ENCODE measurements around the gene ZNF385B. TPM values are rescaled to one million over a fixed set of nuclear protein-coding genes. Genes with fewer than 3 reads are reported as not detected.

The ZNF385B gene
- polyA plus RNA-seq, 1 of the 3 experiments (the other 2 are of a cell fraction), result 0.16 TPM

DNA sequence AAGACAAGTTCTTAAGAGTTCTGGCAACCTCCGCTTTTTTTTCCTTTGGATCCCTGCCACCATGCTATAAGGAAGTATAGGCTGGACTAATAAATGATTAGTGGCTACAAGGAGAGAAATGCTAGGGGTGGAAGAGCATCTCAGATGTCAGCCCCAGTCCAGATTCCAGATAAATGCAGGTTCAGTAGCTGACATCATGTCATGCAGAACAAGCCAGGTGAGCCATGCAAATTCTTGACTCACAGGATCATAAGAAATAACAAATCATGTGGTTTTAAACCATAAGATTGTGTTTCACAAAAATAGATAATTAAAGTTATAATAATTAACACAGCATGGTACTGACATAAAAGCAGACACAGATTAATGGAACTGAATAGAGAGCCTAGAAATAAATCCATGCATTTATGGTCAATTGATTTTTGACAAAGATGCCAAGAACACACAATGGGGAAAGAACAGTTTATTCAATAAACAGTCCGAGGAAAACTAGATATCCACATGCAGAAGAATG lies 443.9 kb downstream of the ZNF385B start:
- no peak overlapping the region for H3K4me2 ChIP-seq
- H3F3A ChIP-seq (replicated peaks; ENCODE audit: insufficient read depth), result no peaks in the 10 kb centered on the region
- H3K9ac ChIP-seq, result no peak overlapping the region
- H3K4me3 ChIP-seq (ENCODE audit: low read depth in 2 of 2, low read length in 1 of 2), result no peak overlapping the region
- H3K79me2 ChIP-seq (ENCODE audit: insufficient read depth), result no peaks in the 10 kb centered on the region
- no peaks in the 10 kb centered on the region for H3K9me3 ChIP-seq
- no peaks in the 10 kb centered on the region for H3K27me3 ChIP-seq (ENCODE audit: insufficient read depth)
- H3K9me2 ChIP-seq, result no peaks in the 10 kb centered on the region
- no peak for DNase-seq
- ChIA-PET POLR2A (no interaction called here), CTCF (interaction anchor here (0.9 to 1.3 kb wide), 3 partner anchors 14 to 198 kb away, joined by 3 read pairs; no protein-coding TSS in a partner anchor)
- TF ChIP-seq, protein P1, sequence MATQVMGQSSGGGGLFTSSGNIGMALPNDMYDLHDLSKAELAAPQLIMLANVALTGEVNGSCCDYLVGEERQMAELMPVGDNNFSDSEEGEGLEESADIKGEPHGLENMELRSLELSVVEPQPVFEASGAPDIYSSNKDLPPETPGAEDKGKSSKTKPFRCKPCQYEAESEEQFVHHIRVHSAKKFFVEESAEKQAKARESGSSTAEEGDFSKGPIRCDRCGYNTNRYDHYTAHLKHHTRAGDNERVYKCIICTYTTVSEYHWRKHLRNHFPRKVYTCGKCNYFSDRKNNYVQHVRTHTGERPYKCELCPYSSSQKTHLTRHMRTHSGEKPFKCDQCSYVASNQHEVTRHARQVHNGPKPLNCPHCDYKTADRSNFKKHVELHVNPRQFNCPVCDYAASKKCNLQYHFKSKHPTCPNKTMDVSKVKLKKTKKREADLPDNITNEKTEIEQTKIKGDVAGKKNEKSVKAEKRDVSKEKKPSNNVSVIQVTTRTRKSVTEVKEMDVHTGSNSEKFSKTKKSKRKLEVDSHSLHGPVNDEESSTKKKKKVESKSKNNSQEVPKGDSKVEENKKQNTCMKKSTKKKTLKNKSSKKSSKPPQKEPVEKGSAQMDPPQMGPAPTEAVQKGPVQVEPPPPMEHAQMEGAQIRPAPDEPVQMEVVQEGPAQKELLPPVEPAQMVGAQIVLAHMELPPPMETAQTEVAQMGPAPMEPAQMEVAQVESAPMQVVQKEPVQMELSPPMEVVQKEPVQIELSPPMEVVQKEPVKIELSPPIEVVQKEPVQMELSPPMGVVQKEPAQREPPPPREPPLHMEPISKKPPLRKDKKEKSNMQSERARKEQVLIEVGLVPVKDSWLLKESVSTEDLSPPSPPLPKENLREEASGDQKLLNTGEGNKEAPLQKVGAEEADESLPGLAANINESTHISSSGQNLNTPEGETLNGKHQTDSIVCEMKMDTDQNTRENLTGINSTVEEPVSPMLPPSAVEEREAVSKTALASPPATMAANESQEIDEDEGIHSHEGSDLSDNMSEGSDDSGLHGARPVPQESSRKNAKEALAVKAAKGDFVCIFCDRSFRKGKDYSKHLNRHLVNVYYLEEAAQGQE (IDR thresholded peaks at IDR 0.05; ENCODE audit: low read depth, low read length), result no peak
- TF ChIP-seq GATA2 (CRISPR knock-in tag; IDR thresholded peaks at IDR 0.05), result peak; percentile 27; the same call in 1 of the 2 replicates
- no peak overlapping the region for H2AFZ ChIP-seq (ENCODE audit: low read depth)
- no peaks in the 10 kb centered on the region for H3K36me3 ChIP-seq (replicated peaks in 1 of 2; ENCODE audit: control insufficient read depth in 1 of 2, insufficient read depth in 2 of 2, low read length in 1 of 2)
- 53% methylated on average over 2 of the region's 2 CpGs for WGBS (ENCODE audit: low lambda C conversion rate)
- H3K4me1 ChIP-seq (ENCODE audit: control insufficient read depth in 1 of 2, insufficient read depth in 2 of 2, low read depth in 1 of 2, low read length in 1 of 2), result no peaks in the 10 kb centered on the region
- H4K20me1 ChIP-seq (ENCODE audit: insufficient read depth), result no peaks in the 10 kb centered on the region
- no peak overlapping the region for H3K27ac ChIP-seq (ENCODE audit: low read depth in 2 of 2, low read length in 1 of 2)

DNA sequence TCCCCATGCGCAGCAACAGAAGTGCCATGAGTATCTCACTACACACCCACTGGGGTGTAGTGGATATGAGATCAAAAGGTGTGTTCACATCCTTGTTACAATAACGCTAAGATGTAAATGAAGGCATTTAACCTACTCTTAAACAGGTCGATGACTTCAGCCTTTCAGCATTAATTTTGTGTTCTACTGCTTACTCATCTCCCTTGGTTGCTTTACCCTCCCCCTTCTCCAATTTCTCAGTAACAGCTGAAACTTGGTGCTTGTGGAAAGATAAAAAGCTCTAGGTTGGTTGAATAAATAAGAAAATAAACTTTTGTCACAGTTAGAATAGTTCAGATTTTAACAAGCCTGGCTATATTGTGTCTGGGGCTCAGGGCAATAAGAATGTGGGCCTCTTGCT lies 449.3 kb downstream of the ZNF385B start:
- no peak overlapping the region for H3K27ac ChIP-seq (ENCODE audit: low read depth in 2 of 2, low read length in 1 of 2)
- H3K27me3 ChIP-seq (ENCODE audit: insufficient read depth), result no peaks in the 10 kb centered on the region
- no peak overlapping the region for H2AFZ ChIP-seq (ENCODE audit: low read depth)
- H3K4me2 ChIP-seq, result no peak overlapping the region
- H4K20me1 ChIP-seq (ENCODE audit: insufficient read depth), result no peaks in the 10 kb centered on the region
- TF ChIP-seq FOSL2 (IDR thresholded peaks at IDR 0.05; ENCODE audit: borderline replicate concordance, low read depth), result 0 out of 2 replicates have a peak, but pooled peaks have one; percentile 22
- TF ChIP-seq, protein P2, sequence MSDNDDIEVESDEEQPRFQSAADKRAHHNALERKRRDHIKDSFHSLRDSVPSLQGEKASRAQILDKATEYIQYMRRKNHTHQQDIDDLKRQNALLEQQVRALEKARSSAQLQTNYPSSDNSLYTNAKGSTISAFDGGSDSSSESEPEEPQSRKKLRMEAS (IDR thresholded peaks at IDR 0.05; ENCODE audit: low read depth), result no peak
- TF ChIP-seq, protein P3, sequence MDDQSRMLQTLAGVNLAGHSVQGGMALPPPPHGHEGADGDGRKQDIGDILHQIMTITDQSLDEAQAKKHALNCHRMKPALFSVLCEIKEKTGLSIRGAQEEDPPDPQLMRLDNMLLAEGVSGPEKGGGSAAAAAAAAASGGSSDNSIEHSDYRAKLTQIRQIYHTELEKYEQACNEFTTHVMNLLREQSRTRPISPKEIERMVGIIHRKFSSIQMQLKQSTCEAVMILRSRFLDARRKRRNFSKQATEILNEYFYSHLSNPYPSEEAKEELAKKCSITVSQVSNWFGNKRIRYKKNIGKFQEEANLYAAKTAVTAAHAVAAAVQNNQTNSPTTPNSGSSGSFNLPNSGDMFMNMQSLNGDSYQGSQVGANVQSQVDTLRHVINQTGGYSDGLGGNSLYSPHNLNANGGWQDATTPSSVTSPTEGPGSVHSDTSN (IDR thresholded peaks at IDR 0.05), result peak; percentile 27; the same call in 1 of the 2 replicates
- TF ChIP-seq MXI1 (IDR thresholded peaks at IDR 0.05; ENCODE audit: low read depth, low read length), result no peak
- ChIA-PET POLR2A (no interaction called here), CTCF (interaction anchor here (1.0 to 2.1 kb wide), 4 partner anchors 9 to 169 kb away, joined by 3 to 18 read pairs (median 4); no protein-coding TSS in a partner anchor)
- no peaks in the 10 kb centered on the region for H3K9me2 ChIP-seq
- no peak overlapping the region for H3K9ac ChIP-seq
- no peaks in the 10 kb centered on the region for H3F3A ChIP-seq (replicated peaks; ENCODE audit: insufficient read depth)
- H3K36me3 ChIP-seq (replicated peaks in 1 of 2; ENCODE audit: control insufficient read depth in 1 of 2, insufficient read depth in 2 of 2, low read length in 1 of 2), result no peaks in the 10 kb centered on the region
- no peaks in the 10 kb centered on the region; a peak in 1 of 4 replicates for H3K4me1 ChIP-seq (ENCODE audit: control insufficient read depth in 1 of 2, insufficient read depth in 2 of 2, low read depth in 1 of 2, low read length in 1 of 2)
- 56% methylated on average over 3 of the region's 3 CpGs for whole genome bisulfite sequencing (ENCODE audit: low lambda C conversion rate)
- H3K9me3 ChIP-seq, result no peaks in the 10 kb centered on the region
- no peaks in the 10 kb centered on the region for H3K79me2 ChIP-seq (ENCODE audit: insufficient read depth)
- H3K4me3 ChIP-seq (ENCODE audit: low read depth in 2 of 2, low read length in 1 of 2), result no peak overlapping the region
- DNase-seq, result no peak
